Measurements from ENCODE around the gene FGF8.

Gene FGF8

DNA sequence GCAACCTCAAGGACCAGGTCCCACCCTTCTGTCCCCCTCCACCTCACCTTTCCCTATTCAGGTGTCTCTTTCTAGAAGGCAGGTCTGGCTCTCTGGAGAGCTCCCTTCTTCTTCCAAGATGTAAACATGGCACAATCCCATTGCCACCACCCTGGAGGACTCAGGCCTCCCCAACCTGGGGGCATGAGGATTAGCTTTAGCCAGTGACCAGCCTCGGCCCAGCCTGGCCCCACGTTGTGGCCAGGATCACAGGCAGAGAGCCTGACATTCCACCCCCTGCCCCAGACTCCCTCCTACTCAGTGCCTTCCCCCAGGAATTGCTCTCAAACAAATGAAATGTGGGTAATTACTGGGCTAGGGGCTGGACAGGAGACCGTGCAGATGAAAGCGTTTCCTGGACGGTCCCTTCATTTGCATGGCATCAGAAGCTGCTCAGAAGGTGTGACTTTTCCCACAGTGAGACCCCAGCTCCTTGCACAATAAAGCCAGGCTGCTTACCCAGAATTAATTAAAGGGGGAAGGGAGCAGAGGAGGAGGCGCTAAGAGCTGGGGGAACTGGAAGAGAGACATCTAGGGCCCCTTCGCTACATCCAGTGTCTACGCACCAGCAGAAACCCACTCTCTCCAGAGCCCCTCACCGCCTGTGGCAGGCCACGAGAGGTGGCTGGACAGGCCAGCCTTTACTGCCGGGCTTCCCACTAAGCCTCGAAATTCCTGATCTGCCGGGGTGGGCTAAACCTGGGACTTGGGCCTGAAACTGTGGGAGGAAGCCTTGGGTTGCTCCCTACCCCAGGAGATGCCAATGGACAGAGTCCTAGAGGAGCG is 7.7 kb downstream of the FGF8 start:
- DNase-seq, result no peak

GRCh38 chr10:101767600-101767945 is 8.3 kb downstream of the FGF8 start:
- DNase-seq, result no peak

DNA sequence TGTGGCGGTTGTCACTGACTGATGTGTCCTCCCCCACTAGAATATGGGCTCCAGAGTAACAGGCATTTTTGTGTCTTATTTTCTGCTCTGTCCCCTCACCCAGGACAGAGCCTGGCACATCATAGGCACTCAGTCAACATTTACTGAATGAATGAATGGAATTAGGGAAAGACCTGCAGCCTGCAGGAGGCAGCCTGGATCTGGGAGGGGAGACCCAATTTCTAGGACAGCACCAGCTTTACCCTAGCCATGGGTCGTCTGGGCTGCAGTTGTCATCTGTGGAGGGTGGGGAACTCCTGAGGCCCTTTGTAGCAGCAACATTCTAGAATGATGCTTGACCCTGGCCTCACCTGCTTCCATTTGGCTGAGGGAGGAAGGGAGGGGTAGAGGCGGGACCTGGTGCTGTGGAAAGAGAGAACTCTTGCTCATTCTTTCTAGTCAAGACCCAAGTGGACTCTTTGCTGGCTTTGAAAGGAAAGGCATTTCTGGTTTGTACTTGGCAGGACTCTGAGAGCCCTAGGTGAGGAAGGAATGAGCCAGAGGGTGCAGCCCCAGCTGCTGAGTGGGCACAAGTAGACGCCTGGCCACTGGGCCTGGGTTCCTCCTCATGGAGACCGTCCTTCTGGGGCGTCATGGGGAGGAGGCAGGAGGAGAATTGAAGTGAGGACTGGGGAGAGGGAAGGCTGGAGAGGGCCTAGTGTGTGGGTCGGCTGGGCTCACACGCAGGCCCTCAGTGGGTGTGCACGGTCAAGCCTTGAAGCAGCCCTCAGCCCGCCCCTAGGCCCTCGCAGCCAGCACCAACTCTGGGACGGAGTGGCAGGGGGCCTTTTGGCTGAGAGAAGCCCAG is 8.9 kb downstream of the FGF8 start:
- no peak for DNase-seq

DNA sequence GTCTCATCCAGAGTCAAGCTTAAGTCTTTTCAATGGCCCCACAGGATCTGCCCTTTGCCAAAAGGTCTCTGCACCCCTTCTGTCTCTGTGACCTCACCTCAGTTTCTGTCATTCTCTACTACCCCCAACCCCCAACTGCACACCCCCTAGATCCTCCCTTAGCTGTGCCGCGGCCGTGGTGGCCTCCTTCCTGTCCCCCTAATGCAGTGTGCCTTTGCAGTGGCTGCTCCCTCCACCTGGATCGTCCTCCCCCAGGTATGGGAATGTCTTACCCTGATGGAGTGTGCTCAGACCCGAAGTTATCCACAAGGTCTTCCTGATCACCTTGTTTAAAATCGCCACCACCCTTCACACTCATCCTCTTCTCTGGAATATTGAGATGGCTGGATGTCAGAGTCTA is 9.6 kb downstream of the FGF8 start:
- no peak for DNase-seq

- DNase-seq, result no peak
Measured at GRCh38 chr10:101763141-101763846, 12.6 kb downstream of the FGF8 start.

- DNase-seq, result no peak
Measured at GRCh38 chr10:101762736-101763135, 13.2 kb downstream of the FGF8 start.

DNA sequence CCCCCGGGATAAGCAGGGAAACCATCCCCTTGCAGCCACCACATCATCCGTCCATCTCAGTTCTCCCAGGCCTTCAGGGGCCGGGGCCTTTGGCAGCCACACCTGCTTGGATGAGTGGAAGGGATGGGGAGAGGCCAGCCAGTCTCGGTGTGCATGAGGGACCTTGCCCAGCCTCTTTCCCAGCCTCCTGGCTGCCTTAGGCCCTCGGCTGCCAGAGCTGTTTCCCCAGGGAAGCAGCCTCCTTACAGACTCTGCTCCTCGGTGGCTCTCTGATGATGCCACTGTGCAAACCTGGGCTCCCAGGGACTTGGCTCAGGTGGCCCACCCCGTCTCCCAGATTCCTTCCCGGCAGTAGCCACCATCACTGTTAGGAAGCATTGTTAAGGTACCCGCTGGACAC is 14.7 kb downstream of the FGF8 start:
- DNase-seq, result no peak

DNA sequence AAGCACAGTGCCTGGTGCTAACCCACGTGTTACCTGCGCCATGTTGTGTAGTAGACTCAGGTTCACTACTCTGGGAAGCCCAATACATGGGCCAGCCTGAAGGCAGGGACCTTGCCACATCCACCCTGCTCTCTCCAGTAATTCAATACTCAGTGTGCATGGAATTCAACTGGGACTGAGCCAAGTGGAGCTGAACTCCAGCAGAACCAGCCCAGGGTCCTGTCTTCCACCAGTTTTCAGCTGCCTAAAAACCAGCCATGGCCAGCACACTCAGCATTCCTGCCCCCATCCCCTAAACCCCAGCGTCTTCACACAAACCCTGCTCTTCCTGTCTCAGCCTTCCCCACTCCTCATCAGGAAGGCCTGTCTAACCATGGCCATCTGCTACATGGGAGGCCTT is 15.4 kb downstream of the FGF8 start:
- no peak for DNase-seq

DNA sequence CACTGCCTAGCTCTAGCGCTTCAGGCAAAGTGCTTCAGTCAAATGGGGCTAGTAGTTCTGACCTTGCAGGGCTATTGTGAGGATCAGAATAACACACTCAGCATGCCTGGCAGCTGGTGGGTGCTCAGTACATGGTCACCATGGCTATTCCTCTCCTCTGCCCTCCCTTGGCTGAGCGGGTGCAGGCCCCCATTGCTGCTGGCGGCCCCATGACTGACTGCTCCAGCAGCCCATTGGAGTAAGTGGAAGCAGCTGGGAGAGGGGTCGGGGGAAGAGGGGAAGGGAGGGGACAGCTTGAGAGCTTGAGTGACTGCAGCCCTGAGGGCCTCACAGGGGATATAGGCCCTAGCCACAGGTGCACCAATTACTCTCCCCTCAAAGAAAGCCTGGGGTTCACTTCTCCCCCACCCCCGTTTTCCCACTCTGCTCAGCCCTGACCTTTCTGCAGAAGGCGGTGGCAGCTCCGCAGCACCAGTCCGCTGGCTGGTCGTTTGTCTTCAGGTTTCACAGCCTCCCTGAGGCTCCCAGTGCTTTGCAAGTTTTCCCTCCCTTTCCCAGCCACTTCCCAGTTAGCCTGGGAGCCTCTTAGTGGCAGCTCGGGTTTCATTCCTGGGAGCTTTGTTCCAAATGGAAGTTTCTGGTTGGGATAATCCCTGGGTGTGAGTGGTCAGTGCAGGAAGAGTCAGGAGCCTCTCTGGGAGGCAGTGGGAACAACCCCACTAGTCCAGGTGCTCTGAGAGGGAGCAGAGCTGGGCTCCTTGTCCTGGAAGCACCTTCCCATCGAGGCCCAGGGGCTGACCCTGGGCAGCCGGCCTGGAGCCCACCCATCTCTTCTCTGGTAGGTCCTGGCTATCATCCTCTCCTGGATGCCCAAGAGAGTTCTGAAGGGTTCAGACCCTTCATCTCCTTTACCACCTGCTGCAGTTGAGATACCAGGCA is 16.3 kb downstream of the FGF8 start:
- DNase-seq, result no peak

DNA sequence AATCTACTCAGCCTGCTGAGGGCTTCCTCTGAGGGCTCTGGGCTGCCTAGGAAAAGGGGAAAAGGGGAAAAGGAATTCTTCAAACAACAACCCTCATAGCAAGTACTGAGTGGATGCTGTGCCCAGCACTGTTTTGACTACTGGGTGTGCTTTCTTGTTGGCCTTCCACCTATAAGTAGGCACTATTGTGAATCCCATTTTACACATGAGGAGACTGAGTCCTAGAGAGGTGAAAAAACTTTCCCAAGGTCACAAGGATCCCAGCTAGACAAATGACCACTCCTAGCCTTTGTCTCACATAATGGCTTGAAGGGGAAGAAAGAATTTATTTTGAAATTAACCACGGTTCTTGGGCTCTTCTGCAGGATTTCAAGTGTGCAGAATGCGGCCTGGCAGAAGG is 17.1 kb downstream of the FGF8 start:
- DNase-seq, result no peak

DNA sequence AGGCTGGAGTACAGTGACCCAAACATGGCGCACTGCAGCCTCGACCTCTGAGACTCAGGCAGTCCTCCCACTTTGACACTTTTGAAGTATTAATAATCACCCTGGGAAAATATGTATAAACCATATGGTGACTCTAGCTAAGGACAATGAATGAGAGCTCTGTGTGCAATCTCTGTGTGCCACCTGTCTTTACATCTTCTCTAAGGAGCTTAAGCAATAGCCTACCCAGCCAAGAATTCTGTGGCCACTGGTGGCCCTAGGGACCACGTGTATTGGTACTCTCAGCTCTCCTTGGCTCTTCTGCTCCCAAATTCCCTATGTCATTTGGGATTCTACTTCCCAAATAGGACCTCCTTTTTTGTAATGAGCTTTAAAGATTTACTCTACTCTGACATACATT is 23.7 kb downstream of the FGF8 start:
- DNase-seq, result no peak

DNA sequence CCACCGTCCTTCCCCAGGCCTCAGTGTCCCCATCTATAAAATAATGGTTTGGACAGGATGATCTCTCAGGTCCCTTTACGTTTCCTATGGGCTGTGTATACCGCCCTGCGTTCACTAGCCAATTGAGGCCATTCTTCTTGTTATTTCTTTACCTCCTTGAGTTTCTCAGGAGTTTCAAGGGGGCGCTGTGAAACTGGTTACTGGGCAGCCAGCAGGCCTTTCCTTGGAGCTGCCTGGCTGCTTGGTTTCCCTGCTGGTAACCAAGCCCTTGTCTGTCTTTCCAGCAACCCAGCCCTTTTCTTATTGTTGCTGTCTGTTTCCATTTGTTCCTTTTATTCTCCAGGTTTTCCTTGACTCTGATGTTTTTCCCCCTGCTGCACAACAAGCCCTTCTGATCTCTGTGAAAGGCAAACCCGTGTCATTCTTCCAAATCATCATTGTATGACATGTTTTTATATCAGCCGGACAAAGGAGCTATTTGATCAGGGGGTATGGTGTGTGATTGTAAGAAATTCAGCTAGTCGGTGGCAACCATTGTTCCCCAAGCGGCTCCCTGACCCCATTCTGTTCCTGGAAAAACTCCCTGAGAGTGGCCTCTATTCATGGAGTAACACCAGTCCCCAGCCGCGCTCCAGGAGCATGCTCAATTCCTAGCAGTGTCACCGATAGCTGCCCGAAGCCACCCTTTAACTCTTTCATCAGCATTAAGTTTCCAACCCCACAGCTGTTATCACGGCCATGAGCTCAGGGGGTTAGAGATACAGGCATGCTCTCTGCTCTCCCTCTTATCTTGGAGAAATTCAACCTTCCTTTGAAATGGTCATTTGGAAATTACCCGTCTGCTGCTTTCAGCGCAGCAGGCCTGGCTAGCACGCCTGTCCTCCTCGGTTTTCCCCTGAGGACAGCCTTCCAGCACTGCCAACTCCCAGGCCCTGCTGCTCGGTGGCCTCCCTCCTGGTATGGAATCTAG is 26.6 kb downstream of the FGF8 start:
- DNase-seq, result no peak

DNA sequence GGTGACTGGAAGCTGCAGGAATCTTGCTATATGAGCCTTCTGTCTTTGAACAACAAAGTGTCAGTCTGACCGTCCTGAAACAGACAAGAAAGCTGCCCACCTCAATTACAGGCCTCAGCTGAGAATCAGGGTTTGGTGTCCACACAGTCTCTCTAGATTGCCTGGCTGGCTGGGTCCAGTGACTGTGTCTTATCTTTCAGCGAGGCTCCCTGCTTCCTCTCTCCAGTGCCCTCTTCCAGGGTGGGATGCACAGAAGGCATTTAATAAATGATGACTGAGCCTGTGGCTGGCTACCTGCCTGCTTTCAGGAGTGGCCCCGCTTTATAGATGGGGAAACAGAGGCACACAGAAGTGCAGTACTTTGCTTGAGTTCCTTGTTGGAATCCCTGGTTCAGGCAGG is 27.4 kb downstream of the FGF8 start:
- DNase-seq, result no peak

GRCh38 chr10:101745074-101745696 is 30.7 kb downstream of the FGF8 start:
- no peak for DNase-seq

DNA sequence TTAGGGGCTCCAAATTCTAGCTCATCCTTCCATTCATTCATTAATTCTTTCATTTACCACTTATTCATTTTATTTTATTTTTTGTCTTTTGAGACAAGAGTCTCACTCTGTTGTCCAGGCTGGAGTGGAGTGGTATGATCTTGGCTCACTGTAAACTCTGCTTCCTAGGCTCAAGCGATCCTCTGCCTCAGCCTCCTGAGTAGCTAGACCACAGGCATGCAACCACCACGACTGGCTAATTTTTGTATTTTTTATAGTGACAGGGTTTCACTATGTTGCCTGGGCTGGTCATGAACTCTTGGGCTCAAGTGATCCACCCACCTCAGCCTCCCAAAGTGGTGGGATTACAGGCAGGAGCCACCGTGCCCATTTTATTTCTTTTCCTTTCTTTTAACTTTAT is 31.6 kb downstream of the FGF8 start:
- no peak for DNase-seq

DNA sequence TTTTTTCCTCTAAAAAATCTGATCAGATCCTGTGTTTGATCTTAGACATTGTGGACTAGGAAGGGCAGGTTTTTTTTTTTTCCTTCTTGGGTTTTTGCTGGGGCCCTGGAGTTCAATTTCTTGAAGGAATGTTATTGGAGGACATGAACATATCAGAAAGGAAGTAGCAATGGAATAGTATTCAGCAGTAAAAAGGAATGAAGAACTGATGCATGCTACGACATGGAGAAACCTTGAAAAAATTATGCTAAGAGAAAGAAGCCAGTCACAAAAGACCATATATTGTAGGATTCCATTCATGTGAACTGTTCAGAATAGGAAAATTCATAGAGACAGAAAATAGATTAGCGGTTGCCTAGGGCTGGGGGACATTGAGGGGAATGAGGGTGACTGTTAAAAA is 34.0 kb downstream of the FGF8 start:
- no peak for DNase-seq

DNA sequence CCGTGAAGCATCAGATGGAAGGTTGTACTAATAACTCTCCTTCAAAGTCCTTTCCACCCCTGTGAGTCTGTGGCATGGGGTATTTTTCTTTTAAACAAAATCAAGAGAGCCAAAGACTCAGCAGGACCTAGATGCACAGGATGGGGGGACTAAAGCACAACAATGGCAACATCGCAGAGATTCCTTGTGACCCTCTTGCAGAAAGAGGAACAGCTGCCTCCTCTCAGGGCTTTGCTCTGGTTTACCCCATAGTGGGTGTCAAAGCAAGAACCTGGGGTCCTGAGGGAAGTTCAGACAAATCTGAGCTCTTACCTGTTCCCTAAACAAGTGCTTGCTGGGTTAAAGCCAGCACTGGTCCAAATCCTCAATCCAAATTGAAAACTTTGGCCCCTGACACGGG is 39.2 kb downstream of the FGF8 start:
- no peak for DNase-seq

DNA sequence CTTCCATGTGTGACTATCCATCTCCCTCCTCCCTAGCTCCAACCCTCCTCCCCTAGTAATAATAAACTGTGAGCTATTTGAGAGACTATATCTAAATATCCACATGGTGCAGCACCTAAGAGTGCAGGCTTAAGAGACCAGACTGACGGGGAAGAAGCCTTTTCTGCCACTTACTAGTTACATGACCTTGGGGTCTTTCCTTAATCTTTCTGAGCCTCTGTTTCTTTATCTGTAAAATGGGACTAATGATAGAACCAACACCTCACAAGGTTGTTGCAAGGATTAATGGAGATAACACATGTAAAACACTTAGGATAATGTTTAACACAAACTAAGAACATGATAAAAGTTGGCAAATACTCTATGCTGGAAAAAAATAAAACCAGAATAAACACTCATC is 43.8 kb downstream of the FGF8 start:
- no peak for DNase-seq

DNA sequence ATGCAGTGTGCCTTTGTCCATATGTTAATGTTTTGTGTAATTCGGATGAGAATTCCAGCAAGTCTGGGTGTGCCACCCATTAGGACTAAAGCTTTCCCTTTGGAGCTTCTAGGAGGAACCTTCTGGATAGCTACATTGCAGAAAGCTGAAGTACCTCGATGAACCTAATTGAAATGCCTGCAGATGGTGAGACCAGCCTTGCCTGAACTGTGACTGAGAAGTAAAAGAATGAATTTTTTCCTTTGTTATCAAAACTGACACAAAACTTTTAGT is 49.9 kb downstream of the FGF8 start:
- no peak for DNase-seq

DNA sequence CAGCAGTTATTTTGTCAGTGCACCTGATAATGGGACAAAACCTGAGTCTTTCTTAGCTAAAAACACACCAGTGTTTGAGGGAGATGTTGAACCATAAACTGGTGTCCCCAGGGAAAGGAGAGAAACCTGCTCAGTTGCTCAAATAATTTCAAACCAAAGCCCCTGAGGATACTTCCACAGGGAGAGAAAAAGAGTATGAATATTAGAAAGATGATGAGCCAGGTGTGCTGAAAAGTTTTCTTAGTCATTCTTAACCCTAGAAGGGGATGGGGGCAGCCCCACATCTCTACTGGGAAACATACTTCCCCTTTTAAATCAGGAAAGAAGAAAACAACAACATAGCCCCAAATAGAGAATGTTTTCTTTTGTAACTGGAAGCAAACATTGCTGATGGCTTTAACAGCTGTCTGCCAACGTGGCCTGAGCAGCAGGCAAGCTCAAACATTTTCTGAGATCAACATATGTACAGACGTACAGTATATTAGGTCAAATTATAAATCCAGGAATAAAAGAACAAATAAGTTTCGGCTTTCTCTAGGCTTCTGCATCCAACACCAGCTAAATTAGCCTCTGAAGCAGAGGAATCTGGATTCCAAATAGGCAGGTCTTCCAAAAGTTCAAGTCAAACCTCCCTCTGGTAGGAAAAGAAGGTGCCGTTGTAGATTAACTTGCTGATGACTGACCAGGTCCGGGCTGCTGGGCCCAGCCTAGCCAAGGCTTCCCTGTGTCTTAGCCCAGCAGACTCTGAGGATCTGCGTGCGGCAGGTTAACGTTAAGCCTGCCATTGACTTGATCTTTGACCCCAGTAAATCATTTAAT is 50.4 kb downstream of the FGF8 start:
- DNase-seq, result no peak
